ENCODE data around the gene PRUNE2. TPM values are rescaled to one million over a fixed set of nuclear protein-coding genes. Genes with fewer than 3 reads are reported as not detected.

The PRUNE2 gene
- total RNA-seq, 1 experiment from 2014 or later: 0.59 TPM

DNA sequence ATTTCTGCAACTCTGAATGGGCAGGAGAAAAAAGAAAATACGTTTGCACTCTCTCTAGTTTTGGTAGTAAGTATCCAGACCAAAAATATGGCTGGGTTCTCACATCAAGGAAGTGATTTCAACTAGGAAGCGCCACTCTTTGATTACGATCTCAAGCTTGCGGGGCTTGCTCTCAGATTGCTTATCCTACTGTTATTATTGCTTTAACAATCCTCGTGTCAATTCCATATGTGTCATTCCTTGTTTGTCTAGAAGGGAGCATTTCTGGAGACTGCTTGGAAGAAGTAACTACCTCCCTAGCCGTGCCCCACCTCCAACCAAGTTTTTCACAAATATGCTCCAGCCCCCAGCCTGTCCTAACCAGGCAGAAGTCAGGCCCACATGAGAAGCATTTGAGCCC lies 3.5 kb downstream of the PRUNE2 start:
- Histone ChIP-seq H3K4me3 (replicated peaks in 1 of 2; ENCODE audit: low read depth in 1 of 2, low read length in 2 of 2) (no peak overlapping the region), H3K27me3 (ENCODE audit: insufficient read depth, low read length) (peaks cover 51% of the 10 kb centered on the region; the same call in 1 of the 2 replicates), H3K27ac (ENCODE audit: low read depth, low read length) (no peak overlapping the region), H3K9me3 (ENCODE audit: control insufficient read depth in 1 of 2, insufficient read depth in 1 of 2, low read depth in 1 of 2, low read length in 2 of 2) (no peaks in the 10 kb centered on the region), H3K4me2 (ENCODE audit: low read length) (no peak overlapping the region), H3K9ac (ENCODE audit: low read length) (no peak overlapping the region), H3K79me2 (ENCODE audit: insufficient read depth, low read length) (no peaks in the 10 kb centered on the region), H4K20me1 (ENCODE audit: insufficient read depth) (no peaks in the 10 kb centered on the region), H3K9me2 (ENCODE audit: insufficient read depth) (no peaks in the 10 kb centered on the region), H3K4me1 (ENCODE audit: control insufficient read depth in 1 of 2, insufficient read depth in 2 of 2, low read length in 2 of 2) (no peaks in the 10 kb centered on the region; a peak in 1 of 4 replicates), H3K36me3 (ENCODE audit: control insufficient read depth in 1 of 2, insufficient read depth in 2 of 2, low read length in 2 of 2) (no peaks in the 10 kb centered on the region), H2AFZ (ENCODE audit: low read depth, low read length, poor library complexity, severe bottlenecking) (no peak overlapping the region)
- TF ChIP-seq ELF1 (IDR thresholded peaks at IDR 0.05; ENCODE audit: borderline replicate concordance, low read depth): no peak
- TF ChIP-seq, protein P1, sequence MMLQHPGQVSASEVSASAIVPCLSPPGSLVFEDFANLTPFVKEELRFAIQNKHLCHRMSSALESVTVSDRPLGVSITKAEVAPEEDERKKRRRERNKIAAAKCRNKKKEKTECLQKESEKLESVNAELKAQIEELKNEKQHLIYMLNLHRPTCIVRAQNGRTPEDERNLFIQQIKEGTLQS (IDR thresholded peaks at IDR 0.05): no peak
- TF ChIP-seq YY1 (IDR thresholded peaks at IDR 0.05; ENCODE audit: extremely low read depth, insufficient replicate concordance, low read depth, low read length): no peak
- no peak for TF ChIP-seq TCF7L2 (IDR thresholded peaks at IDR 0.05; ENCODE audit: borderline replicate concordance, extremely low read depth, insufficient read depth, insufficient read length)
- TF ChIP-seq EGR1 (IDR thresholded peaks at IDR 0.05; ENCODE audit: low read depth): no peak
- no peak for TF ChIP-seq CBX3 (IDR thresholded peaks at IDR 0.05; ENCODE audit: low read depth)
- TF ChIP-seq CTCF (IDR thresholded peaks at IDR 0.05 in 2 of 3, conservative IDR thresholded peaks at IDR 0.05 in 1 of 3; ENCODE audit: borderline replicate concordance in 1 of 3, insufficient read depth in 1 of 3, low read depth in 2 of 3, low read length in 2 of 3): no peak
- no peak for TF ChIP-seq MAX (IDR thresholded peaks at IDR 0.05)
- no peak for TF ChIP-seq POLR2A (IDR thresholded peaks at IDR 0.05; ENCODE audit: borderline replicate concordance, extremely low read depth, insufficient read depth, insufficient read length)
- no peak for TF ChIP-seq SP1 (IDR thresholded peaks at IDR 0.05; ENCODE audit: low read depth)
- no peak for TF ChIP-seq ZNF274 (IDR thresholded peaks at IDR 0.05; ENCODE audit: low read depth, low read length)
- TF ChIP-seq REST (IDR thresholded peaks at IDR 0.05; ENCODE audit: low read depth): no peak
- no peak for TF ChIP-seq JUND (IDR thresholded peaks at IDR 0.05)
- DNase-seq (ENCODE audit: low read depth, low spot score) (no peak), ATAC-seq (no peak)
- ChIA-PET POLR2A (no interaction called here), CTCF (no interaction called here), RAD21 (ENCODE audit: low non-redundant PET in 1 of 2, low total read pairs in 2 of 2, uncharacterized antibody in 2 of 2, unreplicated experiment in 2 of 2) (no interaction called here)
- BruUV-seq (replicated peaks): no TSS peak
- intact Hi-C loops (cut with micrococcal nuclease): no loop called here

Data from HCT116 (cell line).